GM12878 (cell line): ENCODE data around the gene DCAF4. TPM values are rescaled to one million over a fixed set of nuclear protein-coding genes. Genes with fewer than 3 reads are reported as not detected.

Experiments used
- ATAC-seq: fragments of 200-7000 bp; cut with Tn5 transposase; 3 replicates; pipeline ENCODE4 v1.9.1; 2020; ENCODE audit warnings: mild to moderate bottlenecking, moderate library complexity
- BruUV-seq: library from RNA; stranded (reverse); fragments of 400-500 nt; replicated peaks from 2 replicates; lab custom pipeline; 2021; lab: Mats Ljungman, UMichigan
- CTCF ChIA-PET: fragments of 300-600 bp; sonication (Branson Sonifier 250); formaldehyde crosslinking; extraction: SDS; loops from one replicate; lab custom pipeline; 2021; ENCODE audit warnings: inconsistent platforms; lab: Yijun Ruan, JAX
- POLR2A ChIA-PET: fragments of 350-600 bp; formaldehyde crosslinking; extraction: SDS; loops from one replicate; lab custom pipeline; 2021; ENCODE audit warnings: inconsistent platforms; lab: Charles Lee
- RAD21 ChIA-PET: fragments of 300-600 bp; sonication (Branson Sonifier 250); formaldehyde crosslinking; loops from one replicate; lab custom pipeline; 2023; ENCODE audit warnings: antibody characterized with exemption; ENCODE audit not compliant: unreplicated experiment; lab: Charles Lee
- SMC1A ChIA-PET: fragments of 300-600 bp; sonication (Branson Sonifier 250); formaldehyde crosslinking; loops from one replicate; lab custom pipeline; 2023; ENCODE audit not compliant: unreplicated experiment, uncharacterized antibody; lab: Charles Lee
- DNase-seq: peaks from one replicate; pipeline ENCODE4 v3.0.0-alpha.2; 2011; ENCODE audit warnings: low read depth, low spot score
- FAIRE-seq: peaks from 3 replicates; lab custom pipeline; 2011; peaks lifted over from hg19 to GRCh38; lab: Jason Lieb, UNC
- H2AFZ ChIP-seq: 2 replicates; pipeline ENCODE4 v1.6.0; 2011; ENCODE audit warnings: low read depth, low read length, control low read depth; ENCODE audit not compliant: control insufficient read depth
- H3K27ac ChIP-seq: 2 replicates; pipeline ENCODE4 v1.5.1; 2011; ENCODE audit warnings: control low read depth; ENCODE audit not compliant: control insufficient read depth, insufficient read depth
- H3K27me3 ChIP-seq, 2 experiments: replicated peaks in 1 of 2; 2 replicates each; pipeline versions ENCODE4 v1.6.0 to v1.6.1; 2011; ENCODE audit warnings: low read length in 1 of 2; ENCODE audit not compliant: control insufficient read depth in 2 of 2, insufficient read depth in 2 of 2
- H3K36me3 ChIP-seq, 2 experiments: 2 replicates each; pipeline ENCODE4 v1.5.1; 2011; ENCODE audit warnings: low read length in 1 of 2; ENCODE audit not compliant: control insufficient read depth in 2 of 2, insufficient read depth in 2 of 2
- H3K4me1 ChIP-seq: 2 replicates; pipeline ENCODE4 v1.6.1; 2011; ENCODE audit warnings: mild to moderate bottlenecking, low read length, moderate library complexity, mixed read lengths; ENCODE audit not compliant: control insufficient read depth, insufficient read depth
- H3K4me2 ChIP-seq: 2 replicates; pipeline ENCODE4 v1.6.0; 2011; ENCODE audit warnings: control low read depth; ENCODE audit not compliant: control insufficient read depth, insufficient read depth
- H3K4me3 ChIP-seq: fragments of 200-600 bp; sonication (generic); 2 replicates; pipeline ENCODE4 v1.5.1; 2016
- H3K79me2 ChIP-seq: 2 replicates; pipeline ENCODE4 v1.6.0; 2011; ENCODE audit warnings: low read length; ENCODE audit not compliant: control insufficient read depth, insufficient read depth
- H3K9ac ChIP-seq: 2 replicates; pipeline ENCODE4 v1.8.0; 2011; ENCODE audit warnings: low read length, control low read depth, mixed read lengths; ENCODE audit not compliant: control insufficient read depth, insufficient read depth
- H3K9me3 ChIP-seq: replicated peaks from 3 replicates; pipeline ENCODE4 v1.5.1; 2011; ENCODE audit warnings: mild to moderate bottlenecking, low read length; ENCODE audit not compliant: control insufficient read depth, insufficient read depth
- H4K20me1 ChIP-seq: 2 replicates; pipeline ENCODE4 v1.6.0; 2011; ENCODE audit not compliant: control insufficient read depth, insufficient read depth
- EGR1 ChIP-seq, 2 experiments: IDR thresholded peaks; 1 replicate in 1 of 2; 2 replicates in 1 of 2; pipeline ENCODE4 v1.6.1; 2011 to 2012; ENCODE audit warnings: low read depth in 2 of 2, low read length in 2 of 2, borderline replicate concordance in 1 of 2, mild to moderate bottlenecking in 1 of 2, moderate library complexity in 1 of 2
- ETV6 ChIP-seq, 2 experiments: fragments of 450-650 bp in 1 of 2; IDR thresholded peaks in 1 of 2; conservative IDR thresholded peaks in 1 of 2; 2 replicates each; pipeline ENCODE4 v1.6.1; 2014; ENCODE audit warnings: antibody characterized with exemption in 1 of 2, borderline replicate concordance in 1 of 2, low read depth in 1 of 2, mild to moderate bottlenecking in 1 of 2, moderate library complexity in 1 of 2
- FOXK2 ChIP-seq: fragments of 450-650 bp; IDR thresholded peaks from 2 replicates; pipeline ENCODE4 v1.6.1; 2017; ENCODE audit warnings: mild to moderate bottlenecking, moderate library complexity
- GATAD2B ChIP-seq: fragments of 450-650 bp; conservative IDR thresholded peaks from 2 replicates; pipeline ENCODE4 v1.6.1; 2017; ENCODE audit warnings: low read depth, mild to moderate bottlenecking, moderate library complexity
- IKZF1 ChIP-seq: fragments of 450-650 bp; conservative IDR thresholded peaks from 2 replicates; pipeline ENCODE4 v1.6.1; 2017; ENCODE audit warnings: antibody characterized with exemption, mild to moderate bottlenecking
- WRNIP1 ChIP-seq: IDR thresholded peaks from 2 replicates; pipeline ENCODE4 v1.6.1; 2011; ENCODE audit warnings: low read depth, low read length, improper control_type of control experiment, borderline replicate concordance
- ZSCAN29 ChIP-seq: fragments of 450-650 bp; IDR thresholded peaks from 2 replicates; pipeline ENCODE4 v1.6.1; 2017; ENCODE audit warnings: mild to moderate bottlenecking, moderate library complexity
- whole genome bisulfite sequencing: methylation state at CpG from one replicate; pipeline ENCODE4 v1.1.6; 2016; ENCODE audit warnings: low lambda C conversion rate; ENCODE audit not compliant: insufficient replicate concordance, insufficient coverage; ENCODE audit errors: missing lambda C conversion rate; 5-methylcytosine and 5-hydroxymethylcytosine counted together
- in situ Hi-C: fragments of 300-500 bp; cut with MboI; formaldehyde crosslinking; loops from 9 replicates; pipeline ENCODE4 v1.14.3; 2018; ENCODE audit warnings: mixed read lengths
- intact Hi-C: fragments of 100-400 bp; cut with micrococcal nuclease; formaldehyde crosslinking; loops from one replicate; pipeline ENCODE4 v1.14.2; 2022; ENCODE audit not compliant: unreplicated experiment
- polyA plus RNA-seq, 11 experiments: library from polyadenylated mRNA; depleted of rRNA in 4 of 11; unstranded in 6 of 11; stranded (reverse) in 5 of 11; fragments of >200 nt; fragmentation: Nextera tagmentation in 4 of 11; fragmentation: Illumina TruSeq in 1 of 11; extraction: Ambion mirVana in 4 of 11; extraction: Trizol in 1 of 11; gene quantifications; 1 replicate in 1 of 11; 2 replicates in 10 of 11; pipeline versions ENCODE4 v1.2.1 to v1.2.3, GENCODE V29; 2011 to 2016; ENCODE audit warnings: inconsistent platforms in 2 of 11, missing spikeins in 2 of 11, low read depth in 1 of 11
- total RNA-seq, 4 experiments: library from RNA; depleted of rRNA in 3 of 4; stranded (reverse); fragments of >200 nt in 3 of 4; fragmentation: Illumina TruSeq in 1 of 4; extraction: Trizol in 1 of 4; gene quantifications; 2 replicates each; pipeline versions ENCODE4 v1.2.1 to v1.2.3, GENCODE V29; 2013 to 2021
- TF ChIP-seq, protein P1 (sequence below): IDR thresholded peaks from 2 replicates; pipeline ENCODE4 v1.6.1; 2011; ENCODE audit warnings: mild to moderate bottlenecking, low read depth, low read length, moderate library complexity; ENCODE audit not compliant: insufficient replicate concordance

Gene DCAF4
- total and polyA plus RNA-seq, 10 of the 15 experiments (the other 5 are each of a cell fraction or from before 2014, with no cell fraction given): 2.6 to 51.1 (median 21.0) TPM

GRCh38 chr14:72892879-72893635, 33.2 kb upstream of the DCAF4 start:
- no peak overlapping the region for H3K27ac ChIP-seq

More at GRCh38 chr14:72892879-72893635, 33.2 kb upstream of the DCAF4 start:
- SMC1A ChIA-PET: interaction anchor here (0.9 to 2.6 kb wide), 11 partner anchors 9 to 380 kb away, joined by 3 to 25 read pairs (median 6); no protein-coding TSS in a partner anchor
- ATAC-seq: peak; percentile 27
- CTCF ChIA-PET: interaction anchor here (0.9 to 2.6 kb wide), 7 partner anchors 11 to 415 kb away, joined by 3 to 40 read pairs (median 3); no protein-coding TSS in a partner anchor
- no peaks in the 10 kb centered on the region for H3K79me2 ChIP-seq
- 1% methylated on average over 58 of the region's 68 CpGs for WGBS
- DNase-seq: no peak
- RAD21 ChIA-PET: interaction anchor here (0.9 to 3.9 kb wide), 9 partner anchors 9 to 379 kb away, joined by 3 to 31 read pairs (median 9); no protein-coding TSS in a partner anchor
- peak overlapping the region; percentile 96 for H3K4me2 ChIP-seq
- peaks cover 8% of the 10 kb centered on the region for H3K4me1 ChIP-seq
- FAIRE-seq: no peak
- no peaks in the 10 kb centered on the region for H3K36me3 ChIP-seq
- H3K27me3 ChIP-seq: no peaks in the 10 kb centered on the region
- TF ChIP-seq ETV6 (conservative IDR thresholded peaks at IDR 0.05 in 1 of 2, IDR thresholded peaks at IDR 0.05 in 1 of 2; ENCODE audit: borderline replicate concordance in 1 of 2, low read depth in 1 of 2) (peak in 1 of 2 experiments; percentile 97; a peak in 2 of 4 replicates), ZSCAN29 (no peak), EGR1 (IDR thresholded peaks at IDR 0.05; ENCODE audit: borderline replicate concordance in 1 of 2, low read depth in 2 of 2, low read length in 2 of 2) (peak in 1 of 2 experiments; percentile 48; a peak in 1 of 3 replicates), IKZF1 (peak; percentile 80; the same call in 1 of the 2 replicates), WRNIP1 (no peak), FOXK2 (no peak), GATAD2B (0 out of 2 replicates have a peak, but pooled peaks have one; percentile 18)
- TF ChIP-seq, protein P1, sequence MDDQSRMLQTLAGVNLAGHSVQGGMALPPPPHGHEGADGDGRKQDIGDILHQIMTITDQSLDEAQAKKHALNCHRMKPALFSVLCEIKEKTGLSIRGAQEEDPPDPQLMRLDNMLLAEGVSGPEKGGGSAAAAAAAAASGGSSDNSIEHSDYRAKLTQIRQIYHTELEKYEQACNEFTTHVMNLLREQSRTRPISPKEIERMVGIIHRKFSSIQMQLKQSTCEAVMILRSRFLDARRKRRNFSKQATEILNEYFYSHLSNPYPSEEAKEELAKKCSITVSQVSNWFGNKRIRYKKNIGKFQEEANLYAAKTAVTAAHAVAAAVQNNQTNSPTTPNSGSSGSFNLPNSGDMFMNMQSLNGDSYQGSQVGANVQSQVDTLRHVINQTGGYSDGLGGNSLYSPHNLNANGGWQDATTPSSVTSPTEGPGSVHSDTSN: no peak
- TF ChIP-seq, all 136 proteins: peak for 4
- intact Hi-C loops (no loop called here), in situ Hi-C loops (no loop called here)
- POLR2A ChIA-PET: interaction anchor here (1.1 to 2.2 kb wide), 3 partner anchors 9 to 258 kb away, joined by 4 to 8 read pairs (median 4); no protein-coding TSS in a partner anchor
- peak overlapping the region; percentile 68 for H2AFZ ChIP-seq
- no peaks in the 10 kb centered on the region for H4K20me1 ChIP-seq
- H3K9me3 ChIP-seq: no peaks in the 10 kb centered on the region
- peak overlapping the region; percentile 40; the same call in 1 of the 2 replicates for H3K9ac ChIP-seq
- BruUV-seq: no TSS peak
- peak overlapping the region; percentile 98 for H3K4me3 ChIP-seq
